ENCODE measurements around the gene PLXNB3.

- TF ChIP-seq POLR2A (IDR thresholded peaks at IDR 0.05; ENCODE audit: low read length) (no peak), GATA1 (IDR thresholded peaks at IDR 0.05; ENCODE audit: low read depth, low read length) (no peak)
Measured at GRCh38 chrX:153786669-153787068, 22.6 kb downstream of the PLXNB3 start.
